NCI-H82 treated with DMSO at 0.1 percent for 48 hours (cell line): ENCODE measurements around the gene C1RL.
"Not testable (repeated sequence)": the region's sequence is repeated elsewhere in the genome, so short reads cannot be mapped to it uniquely, and the experiment has no call there.

ENCODE experiments used
- DNase-seq: peaks from one replicate; lab custom pipeline; 2025; ENCODE audit not compliant: unreplicated experiment; lab: John Stamatoyannopoulos, UW

Gene C1RL

DNA sequence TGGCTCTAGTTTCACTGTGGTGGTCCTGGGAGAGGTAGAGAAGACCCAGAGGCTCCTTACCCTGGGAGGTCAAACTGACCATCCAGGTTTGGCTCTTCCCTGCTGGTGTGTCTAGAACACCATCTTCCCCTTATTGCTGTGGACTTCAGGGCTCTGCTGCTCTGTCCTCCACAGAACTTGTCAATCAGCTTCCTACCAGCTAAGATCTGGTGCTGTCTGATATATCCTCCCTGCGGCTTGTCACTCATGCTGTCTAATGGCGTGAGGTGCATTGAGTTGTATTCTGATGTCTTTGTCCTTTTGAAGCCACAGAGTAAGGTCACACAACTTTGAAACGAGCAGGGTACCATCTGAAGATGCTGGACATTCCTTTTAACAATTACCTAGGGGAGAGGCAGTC lies 7.2 kb upstream of the C1RL start:
- DNase-seq = no peak

DNA sequence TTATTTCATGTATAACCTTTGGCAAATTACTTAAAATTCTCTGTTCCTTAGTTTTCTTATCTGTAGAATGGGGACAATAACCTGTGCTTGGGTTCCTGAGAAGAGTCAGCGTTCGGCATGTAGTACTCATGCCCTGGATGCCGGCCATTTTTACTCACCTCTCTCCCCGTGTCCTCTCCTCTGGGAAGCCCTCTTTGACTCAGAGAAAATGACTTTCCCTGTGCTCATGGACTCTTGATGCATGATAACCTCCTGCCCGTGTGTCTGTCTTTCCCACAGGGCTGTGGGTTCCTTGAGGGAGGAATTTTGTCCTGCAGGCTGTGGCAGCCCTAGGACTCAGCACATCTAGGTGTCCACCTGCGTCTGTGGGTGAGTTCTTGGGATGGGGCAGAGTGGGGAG lies 5.8 kb upstream of the C1RL start:
- DNase-seq = no peak

DNA sequence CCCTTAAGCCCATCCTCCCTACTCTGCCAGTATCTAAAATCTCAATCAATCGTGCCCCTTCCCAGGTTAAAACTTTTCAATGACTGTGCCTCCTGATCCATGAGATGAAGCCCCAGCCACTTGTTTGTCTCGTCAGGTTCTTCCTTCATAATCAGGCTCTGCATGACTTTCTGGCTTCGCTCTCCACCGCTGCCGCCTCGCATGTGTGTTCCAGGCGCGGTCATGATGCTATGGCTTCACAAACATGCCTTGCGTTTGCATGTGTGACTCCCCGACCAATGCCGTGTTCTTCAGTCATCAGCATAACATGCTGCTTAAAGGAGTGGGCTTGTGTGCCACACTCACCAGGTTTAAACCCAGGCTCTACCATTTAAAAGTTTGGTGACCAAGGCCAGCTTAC lies 5.0 kb upstream of the C1RL start:
- no peak for DNase-seq

DNA sequence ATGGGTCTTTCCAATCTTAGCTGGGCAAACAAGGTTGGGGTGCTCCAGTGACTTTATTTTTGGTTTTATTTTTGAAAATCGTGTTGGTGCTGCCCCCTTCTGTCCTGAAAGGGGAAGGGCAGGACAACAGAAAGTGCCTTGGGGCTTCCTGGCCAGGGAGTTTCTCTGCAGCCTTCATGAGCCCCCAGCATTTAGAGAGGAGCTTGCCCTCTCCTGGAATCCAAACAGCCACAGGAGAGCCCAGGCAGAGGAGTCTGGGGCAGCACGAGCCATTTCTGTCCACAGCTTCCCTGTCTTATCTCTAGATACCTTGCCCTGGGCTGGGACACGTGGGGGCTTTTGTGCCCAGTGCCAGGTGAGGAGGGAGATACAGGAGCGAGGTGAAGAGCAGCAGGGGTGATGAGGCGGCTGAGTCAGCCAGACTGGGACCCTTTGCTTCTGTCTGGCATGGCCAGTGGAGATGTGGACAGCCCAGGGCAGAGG lies 4.4 kb upstream of the C1RL start:
- DNase-seq = peak; percentile 53

DNA sequence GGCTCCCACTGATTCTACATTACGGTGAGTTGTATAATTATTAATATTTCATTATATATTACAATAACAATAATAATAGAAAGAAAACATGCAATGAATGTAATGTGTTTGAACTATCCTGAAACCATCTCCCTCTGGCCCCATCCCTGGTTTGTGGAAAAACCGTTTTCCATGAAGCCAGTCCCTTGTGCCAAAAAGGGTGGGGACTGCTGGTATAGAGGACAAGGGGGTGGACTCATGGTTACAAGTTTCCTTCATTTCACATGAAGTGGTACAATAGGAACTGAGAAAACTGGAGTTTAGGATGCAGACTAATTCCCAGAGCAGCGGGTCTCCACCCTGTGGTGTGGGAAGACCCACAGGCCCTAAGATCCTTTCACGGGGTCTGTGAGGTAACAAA lies 3.0 kb upstream of the C1RL start:
- no peak for DNase-seq

DNA sequence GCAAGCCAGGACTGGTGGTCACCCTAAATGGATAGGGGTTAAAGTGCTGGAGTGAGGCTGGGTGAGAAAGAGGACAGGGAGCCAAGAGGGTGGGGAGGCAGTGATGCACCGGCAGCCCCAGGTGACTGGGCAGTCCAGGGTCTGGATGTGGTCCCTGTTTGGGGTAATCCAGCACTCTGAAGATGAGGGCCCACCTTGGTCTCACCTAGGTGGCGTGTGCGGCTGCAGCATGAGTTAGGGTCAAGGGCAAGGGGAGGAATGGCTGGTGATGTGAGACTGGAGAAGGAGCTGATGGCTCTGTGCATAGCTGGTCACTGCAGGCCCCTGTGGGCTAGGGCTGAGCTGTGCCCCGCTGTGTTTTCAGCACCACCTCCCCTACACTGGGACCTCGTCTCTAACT lies 1.6 kb upstream of the C1RL start:
- no peak for DNase-seq

DNA sequence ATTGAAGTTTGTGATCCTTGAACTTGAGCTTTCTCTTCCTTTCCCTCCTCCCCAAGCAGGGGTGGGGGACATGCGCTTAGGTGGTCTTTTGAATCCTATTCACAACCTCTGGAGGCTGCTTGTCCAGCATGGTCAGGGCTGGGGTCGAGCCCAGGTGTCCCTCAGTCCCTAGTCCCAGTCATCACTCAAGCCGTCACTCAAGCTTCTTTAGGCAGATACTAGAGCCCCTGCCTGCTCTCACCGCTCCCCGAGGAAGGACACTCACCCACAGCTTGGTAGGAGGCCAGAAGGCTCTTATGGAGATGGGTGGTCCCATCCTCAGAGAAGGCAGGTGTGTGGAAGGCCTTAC lies 532 bp upstream of the C1RL start:
- no peak for DNase-seq

DNA sequence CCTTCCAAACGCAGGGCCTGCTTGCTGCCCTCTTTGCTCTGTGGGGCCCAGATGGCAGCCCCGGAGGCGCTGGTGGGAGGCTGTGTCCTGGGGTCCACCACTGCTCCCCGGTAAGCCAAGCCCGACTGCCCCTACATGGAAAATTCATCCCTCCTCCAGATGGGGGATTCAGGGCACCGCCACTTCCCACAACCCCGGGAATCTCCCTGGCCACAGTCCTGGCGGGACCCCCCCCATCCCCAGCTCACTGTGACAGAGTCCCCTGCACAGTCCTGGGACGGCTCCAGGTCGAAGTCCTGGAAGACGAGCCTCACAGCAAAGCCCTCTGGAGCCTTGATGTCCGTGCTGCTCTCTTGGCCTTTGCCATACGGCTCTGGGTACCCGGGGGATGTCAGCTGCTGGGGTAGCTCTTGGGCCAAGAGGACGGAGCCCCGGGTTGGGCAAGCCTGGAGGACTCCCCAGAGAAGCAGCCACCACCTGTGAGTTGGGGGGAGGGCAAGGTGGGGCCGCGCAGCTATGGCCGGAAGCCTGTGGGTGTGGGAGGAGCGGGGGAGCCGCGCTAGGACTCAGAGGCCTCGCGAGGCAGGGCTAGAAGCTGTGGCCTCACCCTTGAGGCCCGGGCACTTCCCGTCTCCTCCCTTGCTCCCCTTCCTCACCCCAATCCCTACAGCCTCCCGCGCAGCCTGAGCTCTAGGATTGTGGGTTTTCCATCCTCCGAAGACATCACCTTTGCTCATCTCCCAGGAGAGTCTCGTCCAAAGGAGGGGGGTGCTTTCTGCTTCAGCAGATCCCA lies 815 bp downstream of the C1RL start:
- no peak for DNase-seq

DNA sequence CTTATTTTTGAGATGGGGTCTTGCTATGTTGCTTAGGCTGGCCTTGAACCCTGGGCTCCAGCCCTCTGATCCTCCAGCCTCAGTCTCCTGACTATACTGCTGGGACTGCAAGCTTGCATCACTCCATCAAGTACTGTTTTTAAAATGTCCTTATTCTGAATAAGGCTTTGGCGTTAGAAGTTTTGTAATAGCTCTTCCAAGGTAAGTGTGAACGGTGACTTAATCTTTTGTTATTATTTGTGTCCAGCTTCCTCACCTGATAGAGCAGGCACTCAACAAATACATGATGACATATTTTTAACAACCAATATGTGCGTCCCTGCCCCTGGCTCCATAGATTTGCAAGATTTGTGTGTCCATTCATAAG lies 1.4 kb downstream of the C1RL start:
- no peak for DNase-seq

DNA sequence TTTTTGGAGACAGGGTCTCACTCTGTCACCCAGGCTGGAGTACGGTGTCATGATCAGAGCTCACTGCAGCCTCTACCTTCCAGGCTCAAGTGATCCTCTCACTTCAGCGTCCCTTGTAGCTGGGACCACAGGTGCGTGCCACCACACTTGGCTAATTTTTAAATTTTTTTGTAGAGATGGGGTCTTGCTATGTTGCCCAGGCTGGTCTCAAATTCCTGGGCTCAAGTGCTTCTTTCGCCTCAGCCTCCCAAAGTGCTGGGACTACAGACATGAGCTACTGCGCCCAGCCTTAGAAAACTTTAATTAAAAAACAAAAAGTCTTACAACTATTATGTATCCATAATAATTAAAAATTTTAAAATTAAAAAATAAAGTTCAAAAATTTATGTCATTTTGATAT lies 1.8 kb downstream of the C1RL start:
- DNase-seq = not testable (repeated sequence)

DNA sequence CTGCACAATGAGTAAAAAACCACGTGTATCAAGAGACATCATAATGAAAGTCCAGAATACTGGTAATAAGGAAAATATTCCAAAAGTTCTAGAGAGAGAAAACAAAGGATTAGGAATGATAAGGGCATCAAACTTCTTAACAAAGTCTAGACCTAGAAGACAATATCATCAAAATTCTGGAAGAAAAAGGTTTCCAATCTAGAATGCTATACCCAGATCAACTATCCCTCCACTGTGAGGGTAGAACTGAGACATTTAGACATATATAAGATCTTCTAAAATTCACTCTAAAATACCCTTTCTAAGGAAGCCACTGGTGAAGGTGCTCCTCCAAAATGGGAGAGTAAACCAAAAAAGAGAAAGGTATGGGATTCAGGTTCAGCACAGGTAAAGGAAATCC lies 2.9 kb downstream of the C1RL start:
- DNase-seq = no peak

DNA sequence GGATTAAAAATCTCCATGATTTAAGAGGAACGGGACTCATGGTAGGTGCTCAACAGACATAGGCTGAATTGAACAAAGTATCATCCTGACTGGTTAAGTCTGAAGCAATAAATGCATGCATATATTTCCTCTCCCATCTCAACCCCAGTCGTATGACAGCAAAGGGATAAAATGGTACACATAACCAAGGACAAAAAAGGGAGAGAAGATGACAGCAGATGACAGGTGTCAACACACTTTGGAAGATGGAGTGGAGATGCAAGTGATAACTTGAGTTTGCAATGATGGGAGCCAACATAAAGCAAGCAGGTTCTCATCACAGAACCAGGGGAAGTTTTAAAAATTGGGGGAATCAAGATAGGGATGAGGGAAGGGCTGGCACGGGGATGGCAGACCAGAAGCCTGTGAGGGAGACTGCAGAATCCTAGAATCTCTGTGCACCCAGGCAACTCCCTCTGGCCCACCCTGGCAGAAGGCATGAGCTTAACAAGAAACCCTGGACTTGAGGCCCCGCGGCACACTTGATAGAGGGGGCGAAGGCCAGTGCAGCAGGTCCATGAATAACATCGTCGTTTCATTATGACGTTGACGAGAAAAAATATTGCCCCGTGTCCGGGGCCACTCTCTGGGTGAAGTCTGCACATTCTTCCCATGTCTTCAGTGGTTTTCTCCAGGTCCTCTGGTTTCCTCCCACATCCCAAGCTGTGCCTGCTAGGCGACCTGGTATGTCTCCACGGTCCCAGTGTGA lies 5.0 kb downstream of the C1RL start:
- no peak for DNase-seq

DNA sequence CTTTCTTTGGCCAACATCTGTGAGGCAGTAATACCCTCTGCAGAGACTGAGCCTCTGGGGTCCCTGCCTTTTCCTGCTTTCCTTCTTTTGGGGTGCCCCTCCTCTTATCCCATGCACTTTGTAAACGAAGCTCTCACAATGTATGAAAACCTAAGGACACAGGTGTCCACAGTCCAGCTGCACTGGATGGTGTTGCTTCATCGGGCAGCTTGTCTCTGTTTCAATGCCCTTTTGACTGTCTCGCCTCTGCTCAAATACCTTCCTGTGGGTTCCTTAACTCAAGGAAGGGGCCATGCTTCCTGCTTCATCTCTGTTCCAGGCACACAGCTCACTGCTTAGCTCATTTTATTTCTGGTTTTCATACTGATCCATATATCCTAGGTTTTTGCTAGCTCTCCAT lies 6.4 kb downstream of the C1RL start:
- DNase-seq = no peak

DNA sequence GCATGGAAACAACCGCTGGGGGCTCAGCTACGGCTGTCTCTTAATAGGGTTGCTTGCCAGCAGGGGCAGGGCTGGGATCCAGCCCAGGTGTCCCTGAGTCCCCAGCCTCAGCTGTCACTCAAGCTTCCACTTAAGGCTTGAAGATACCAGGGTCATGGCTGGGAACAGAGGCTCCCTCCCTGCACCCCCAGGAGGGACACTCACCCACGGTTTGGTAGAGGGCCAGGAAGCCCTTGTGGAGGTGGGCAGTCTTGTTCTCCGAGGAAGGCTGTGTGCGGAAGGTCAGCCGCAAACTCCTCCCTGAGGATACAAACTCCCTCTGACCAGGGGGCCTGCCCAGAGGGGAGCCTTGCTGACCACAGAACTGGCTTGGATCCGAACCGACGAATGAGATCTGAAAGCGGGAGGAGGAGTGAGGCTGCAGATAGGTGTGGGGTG lies 7.3 kb downstream of the C1RL start:
- DNase-seq = no peak

DNA sequence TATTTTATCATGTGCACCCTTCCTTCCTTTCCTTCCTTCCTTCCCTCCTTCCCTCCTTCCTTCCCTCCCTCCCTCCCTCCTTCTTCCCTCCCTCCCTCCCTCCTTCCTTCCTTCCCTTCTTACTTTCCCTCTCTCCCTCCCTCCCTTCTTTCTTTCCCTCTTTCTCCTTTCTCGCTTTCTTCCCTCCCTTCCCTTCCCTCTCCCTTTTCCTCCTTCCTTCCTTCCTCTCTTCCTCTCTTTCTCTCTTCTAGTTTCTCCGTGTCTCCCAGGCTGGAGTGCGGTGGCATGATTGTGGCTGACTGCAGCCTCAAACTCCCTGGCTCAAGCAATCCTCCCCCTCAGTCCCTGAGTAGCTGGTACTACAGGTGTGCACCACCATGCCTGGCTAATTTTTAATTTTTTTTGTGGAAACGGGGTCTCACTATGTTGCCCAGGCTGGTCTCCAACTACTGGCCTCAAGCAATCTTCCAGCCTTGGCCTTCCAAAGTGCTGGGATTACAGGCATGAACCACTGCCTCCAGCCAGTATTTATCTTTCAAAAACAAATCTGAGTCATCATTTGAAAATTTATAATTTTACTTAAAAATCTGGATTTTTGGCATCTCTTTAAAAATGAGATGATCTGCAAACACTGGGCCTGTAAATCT lies 7.8 kb downstream of the C1RL start:
- DNase-seq = no peak

DNA sequence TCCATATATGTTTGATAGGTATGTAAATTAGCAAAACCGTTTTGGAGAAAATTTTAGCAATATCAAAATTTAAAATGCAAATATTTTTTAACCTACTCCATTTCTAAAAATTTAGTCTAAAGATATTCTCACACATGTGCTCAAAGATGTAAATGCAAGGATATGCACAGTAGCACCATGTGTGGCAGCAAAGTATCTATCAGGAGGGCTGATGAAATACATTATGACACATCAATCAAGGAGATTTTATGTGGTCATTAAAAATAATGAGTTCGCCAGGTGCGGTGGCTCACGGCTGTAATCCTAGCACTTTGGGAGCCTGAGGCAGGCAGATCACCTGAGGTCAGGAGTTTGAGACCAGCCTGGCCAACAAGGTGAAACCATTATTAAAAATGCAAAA lies 8.8 kb downstream of the C1RL start:
- no peak for DNase-seq

DNA sequence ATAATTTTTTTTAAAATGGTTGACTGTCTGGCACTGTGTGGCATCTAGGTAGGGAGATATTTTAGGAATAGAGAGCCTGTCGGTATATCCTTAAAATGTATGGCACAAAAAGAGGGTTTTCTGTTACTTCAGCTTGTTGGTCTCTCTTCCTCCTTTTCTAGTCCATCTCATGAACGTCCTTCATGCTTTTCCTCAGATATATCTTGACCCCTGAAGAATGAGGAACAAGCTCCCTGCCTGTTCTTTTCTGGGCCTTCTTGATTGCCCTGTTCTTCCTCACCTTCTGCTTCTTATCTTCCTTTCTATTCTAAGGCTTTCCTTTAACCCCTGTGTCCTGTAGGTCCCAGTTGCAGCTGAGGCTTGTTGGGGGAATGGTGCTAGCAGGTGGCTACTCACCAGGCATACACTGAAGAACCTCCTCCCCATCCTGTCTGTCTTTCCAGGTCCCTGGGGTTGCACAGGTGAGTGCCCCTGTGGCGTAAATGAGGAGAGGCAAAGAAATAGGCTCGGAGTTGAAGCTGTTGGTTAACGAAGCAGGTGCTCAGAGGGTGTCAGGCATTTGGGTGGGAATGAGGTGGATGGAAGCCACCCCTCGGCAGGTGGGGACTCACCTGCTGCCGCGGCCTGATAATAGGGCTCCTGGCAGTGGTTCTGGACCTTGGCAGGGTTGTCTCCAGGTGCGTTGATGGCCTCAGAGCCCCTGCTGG lies 9.6 kb downstream of the C1RL start:
- no peak for DNase-seq

DNA sequence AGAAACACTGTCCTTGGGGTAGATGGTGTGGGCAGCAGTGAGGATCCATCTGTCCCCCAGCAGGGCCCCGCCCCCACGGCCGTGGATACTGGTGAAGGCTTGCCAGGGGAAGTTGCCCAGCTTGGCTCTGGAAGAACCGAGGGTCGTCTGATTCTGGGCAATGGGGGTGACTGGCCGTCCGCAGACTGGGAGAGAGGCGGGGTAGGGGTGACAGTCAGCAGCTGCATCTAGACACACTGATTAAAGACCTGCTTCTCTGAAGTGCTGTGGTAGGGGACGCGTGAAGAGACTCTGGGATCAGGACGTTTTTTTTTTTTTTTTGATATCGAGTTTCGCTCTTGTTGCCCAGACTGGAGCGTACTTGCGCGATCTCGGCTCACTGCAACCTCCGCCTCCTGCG lies 12.0 kb downstream of the C1RL start:
- DNase-seq = no peak

DNA sequence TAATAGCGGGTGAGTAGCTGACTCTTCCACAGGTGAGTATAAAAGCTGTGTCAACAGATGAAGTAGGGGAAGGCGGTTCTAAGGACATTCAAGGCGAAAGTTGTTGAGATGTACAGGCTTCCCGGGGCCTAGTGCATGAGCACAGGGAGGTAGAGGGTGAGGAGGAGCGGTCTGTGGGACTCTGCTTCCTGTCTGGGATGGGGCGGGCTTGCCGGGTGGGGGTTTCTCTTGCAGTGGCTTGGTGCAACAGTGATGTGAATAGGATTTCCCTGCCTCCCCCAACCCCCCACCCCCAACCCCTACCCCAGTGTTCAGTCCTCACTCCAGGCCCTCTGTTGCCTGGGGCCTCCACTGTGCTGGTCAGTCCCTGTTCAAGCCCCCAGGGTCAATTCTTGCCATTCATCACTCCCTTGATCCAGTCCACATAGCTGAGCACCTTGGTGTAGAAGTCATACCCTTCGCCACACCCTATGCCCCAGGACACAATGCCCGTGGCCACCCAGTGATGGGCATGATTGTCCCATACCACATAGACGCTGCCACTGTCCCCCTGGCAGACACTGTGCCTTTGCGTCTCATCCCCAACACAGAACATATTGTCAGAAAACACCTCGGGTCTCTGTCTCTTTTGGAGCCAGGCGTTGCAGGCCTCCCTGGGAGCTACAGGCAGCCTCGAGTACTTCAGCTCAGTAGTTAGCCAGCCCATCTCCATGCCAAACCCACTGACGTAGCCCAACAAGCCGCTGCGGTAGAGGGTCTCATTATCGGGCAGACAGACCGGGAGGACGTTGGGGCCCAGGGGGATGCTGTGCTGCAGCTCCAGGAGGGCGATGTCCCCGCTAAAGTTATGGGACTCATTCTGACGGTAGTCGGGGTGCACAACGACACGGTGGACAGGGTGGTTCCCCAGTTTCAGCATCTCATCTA lies 12.7 kb downstream of the C1RL start:
- no peak for DNase-seq

DNA sequence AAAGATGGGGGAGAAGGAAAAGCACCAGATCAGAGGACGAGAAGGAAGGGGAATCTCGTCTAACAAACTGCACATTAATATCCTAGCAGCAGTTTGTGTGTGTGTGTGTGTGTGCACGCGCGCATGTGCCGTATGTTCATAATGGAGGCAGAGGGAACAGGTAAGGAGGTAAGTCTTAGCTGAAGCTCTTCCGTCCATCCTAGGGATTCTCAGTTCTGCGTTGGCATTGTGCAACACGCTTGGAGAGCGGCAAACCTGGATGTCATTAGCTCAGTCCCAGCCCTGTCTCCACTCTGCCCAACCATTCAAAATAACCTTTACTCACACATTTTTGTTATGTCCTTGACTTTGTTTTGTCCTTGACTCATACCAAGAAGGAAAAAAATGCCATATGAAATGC lies 15.1 kb downstream of the C1RL start:
- DNase-seq = no peak

DNA sequence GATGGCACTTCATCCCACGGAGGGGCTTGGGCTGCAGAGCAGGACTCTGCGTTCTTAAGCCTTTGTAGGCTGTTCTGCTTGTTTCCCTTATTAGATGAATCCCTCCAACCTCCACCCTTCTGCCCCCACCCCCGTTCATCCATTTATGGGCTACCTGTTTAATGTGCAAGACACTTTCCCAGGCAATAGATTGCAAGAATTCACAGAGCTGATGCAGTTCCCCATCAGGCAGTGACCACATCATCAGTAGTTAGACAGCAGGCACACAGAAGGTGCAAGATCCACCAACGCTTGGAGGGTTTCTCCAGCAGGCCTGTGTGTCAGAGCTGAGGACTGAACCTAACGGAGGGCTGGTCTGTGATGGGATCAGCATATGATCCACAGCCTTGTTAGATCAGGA lies 15.5 kb downstream of the C1RL start:
- DNase-seq = no peak
